SK-N-DZ (cell line): ENCODE data around the gene TYROBP. TPM values are rescaled to one million over a fixed set of nuclear protein-coding genes. Genes with fewer than 3 reads are reported as not detected.
"Not testable (repeated sequence)": the region's sequence is repeated elsewhere in the genome, so short reads cannot be mapped to it uniquely, and the experiment has no call there.

ENCODE experiments used
- DNase-seq: peaks from one replicate; pipeline ENCODE4 v3.0.0-alpha.2; 2015; ENCODE audit warnings: low spot score
- polyA plus RNA-seq, 2 experiments: library from polyadenylated mRNA; depleted of rRNA; stranded (reverse); fragments of >200 nt; gene quantifications; 2 replicates each; pipeline ENCODE4 v1.2.3, GENCODE V29; 2014

Gene TYROBP
- 0.57 TPM in 1 of 2 replicates, not detected in the other for polyA plus RNA-seq (2014; cell fraction: cytosol; rRNA removed)
- polyA plus RNA-seq (2014; cell fraction: nucleus; rRNA removed) = 1.5 TPM in 1 of 2 replicates, not detected in the other

- no peak for DNase-seq
Measured at GRCh38 chr19:35908010-35908441, at the start of gene TYROBP. Gene TYROBP, minus strand, starts transcription at chr19:35908295. Its CDS starts 67 bp downstream, at chr19:35908228.

GRCh38 chr19:35957411-35957810, 49.3 kb upstream of the TYROBP start:
- DNase-seq = not testable (repeated sequence)

GRCh38 chr19:35955881-35956634, 48.0 kb upstream of the TYROBP start:
- no peak for DNase-seq

GRCh38 chr19:35949131-35949530, 41.0 kb upstream of the TYROBP start:
- DNase-seq = no peak

GRCh38 chr19:35946203-35946602, 38.1 kb upstream of the TYROBP start:
- DNase-seq = no peak

GRCh38 chr19:35945121-35945790, 37.2 kb upstream of the TYROBP start:
- no peak for DNase-seq

GRCh38 chr19:35944556-35944955, 36.5 kb upstream of the TYROBP start:
- no peak for DNase-seq

GRCh38 chr19:35943321-35944301, 35.5 kb upstream of the TYROBP start:
- no peak for DNase-seq

- no peak for DNase-seq
Measured at GRCh38 chr19:35942235-35942634, 34.1 kb upstream of the TYROBP start.

GRCh38 chr19:35940839-35941238, 32.7 kb upstream of the TYROBP start:
- no peak for DNase-seq

- no peak for DNase-seq
Measured at GRCh38 chr19:35940078-35940775, 32.1 kb upstream of the TYROBP start.

- DNase-seq = no peak
Measured at GRCh38 chr19:35939307-35940077, 31.4 kb upstream of the TYROBP start.

GRCh38 chr19:35938282-35939224, 30.5 kb upstream of the TYROBP start:
- DNase-seq = no peak

- DNase-seq = no peak
Measured at GRCh38 chr19:35937345-35938281, 29.5 kb upstream of the TYROBP start.

GRCh38 chr19:35936738-35937268, 28.7 kb upstream of the TYROBP start:
- DNase-seq = no peak

- DNase-seq = peak; percentile 74
Measured at GRCh38 chr19:35935911-35936737, 28.0 kb upstream of the TYROBP start, which contains the start of gene LRFN3. Gene LRFN3, plus strand, starts transcription at chr19:35936374. Its CDS starts 3,052 bp downstream, at chr19:35939426.
